Stimulated activated naive CD4-positive, alpha-beta T cell (primary cell): ENCODE data around the gene SLC26A9.

Source experiments
- DNase-seq, 6 experiments: peaks; one replicate each; lab custom pipeline; 2025; lab: John Stamatoyannopoulos, UW

The SLC26A9 gene

DNA sequence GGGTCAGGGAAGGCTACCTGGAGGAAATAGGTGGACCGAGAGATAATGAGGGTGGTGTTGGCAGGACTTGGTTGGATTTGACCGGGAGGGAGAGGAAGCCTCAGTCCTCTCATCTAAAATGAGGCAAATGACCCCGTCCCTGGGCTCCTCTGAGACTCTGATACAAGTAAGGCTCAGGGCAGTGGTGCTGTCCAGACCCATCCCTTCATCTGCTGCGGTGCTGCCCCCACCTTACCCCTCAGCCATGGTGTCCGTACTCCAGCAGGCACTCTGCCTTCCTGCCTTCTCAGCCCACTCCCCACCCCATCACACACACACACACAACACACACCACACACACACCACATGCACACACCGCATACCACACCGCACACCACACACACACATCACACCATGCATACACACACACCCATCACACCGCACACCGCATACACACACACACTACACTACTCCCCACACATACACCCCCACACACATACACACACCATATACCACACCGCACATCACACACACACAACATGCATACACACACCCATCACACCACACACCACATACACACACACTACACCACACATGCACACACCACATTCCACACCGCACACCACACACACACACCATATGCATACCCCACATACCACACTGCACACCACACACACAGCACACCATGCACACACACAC lies 29.4 kb upstream of the SLC26A9 start:
- no peak for DNase-seq

- DNase-seq: no peak
These were observed 28.8 kb upstream of the SLC26A9 start for GRCh38 chr1:205972081-205972480.

- DNase-seq: no peak
These were observed 27.8 kb upstream of the SLC26A9 start for GRCh38 chr1:205971082-205971481.

- no peak for DNase-seq
These were observed 27.2 kb upstream of the SLC26A9 start for GRCh38 chr1:205970486-205970885.

DNA sequence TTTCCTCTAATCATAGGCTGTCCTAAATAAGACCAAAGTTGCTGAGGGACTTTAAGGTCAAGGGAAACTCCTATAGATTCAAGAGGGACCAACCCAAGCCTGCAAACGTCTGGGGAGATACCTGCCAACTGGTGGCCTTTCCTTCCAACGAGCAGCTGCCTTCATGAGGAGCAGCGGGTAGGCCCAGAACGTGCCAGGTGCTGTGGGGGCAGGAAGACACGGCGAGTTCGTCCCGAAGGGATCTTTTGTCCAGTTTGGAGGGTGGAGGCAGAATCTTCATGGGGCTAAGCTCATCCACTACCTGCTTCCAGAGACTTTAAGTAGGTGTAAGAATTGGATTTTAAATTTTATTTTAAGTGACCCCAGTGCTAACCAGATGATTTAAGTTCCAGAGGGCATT lies 26.0 kb upstream of the SLC26A9 start:
- DNase-seq: no peak

DNA sequence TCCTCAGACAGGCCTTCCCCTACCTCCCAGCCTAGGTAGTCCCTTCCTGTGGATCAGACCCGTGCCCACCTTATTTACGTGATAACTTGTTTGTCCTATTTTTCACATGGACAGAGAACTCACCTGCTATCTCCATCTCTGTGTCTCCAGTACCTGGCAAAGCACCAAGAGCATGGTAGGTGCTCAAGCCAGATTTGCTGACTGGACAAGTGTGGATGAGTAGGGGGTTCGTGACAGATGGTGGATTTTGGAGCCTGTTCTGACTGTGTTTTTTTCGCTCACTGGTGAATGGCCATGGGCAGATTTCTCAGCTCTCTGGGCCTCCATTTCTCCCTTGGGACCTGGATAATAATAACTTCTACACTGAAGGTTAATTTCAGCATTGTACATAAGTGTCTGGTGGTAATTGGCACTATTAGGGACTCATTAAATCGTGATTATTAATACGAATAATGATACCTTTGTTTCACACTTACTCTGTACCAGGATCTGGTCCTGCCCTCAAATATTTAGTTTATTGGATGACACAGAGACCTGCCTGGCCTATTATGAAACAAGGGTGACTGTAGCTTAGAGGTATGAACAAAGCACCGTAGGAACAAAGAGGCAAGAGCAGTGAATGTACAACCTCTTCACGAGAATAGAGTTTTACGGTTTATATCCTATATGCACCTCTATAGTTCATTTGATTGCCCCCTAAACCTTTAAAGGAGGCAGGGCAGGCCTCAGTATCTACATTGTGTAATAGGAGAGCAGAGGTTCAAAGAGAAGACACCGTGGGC lies 24.5 kb upstream of the SLC26A9 start:
- DNase-seq: no peak

- DNase-seq: no peak
These were observed 22.0 kb upstream of the SLC26A9 start for GRCh38 chr1:205965036-205965884.

GRCh38 chr1:205963352-205964155 lies 20.3 kb upstream of the SLC26A9 start:
- DNase-seq: no peak

- no peak for DNase-seq
These were observed 19.6 kb upstream of the SLC26A9 start for GRCh38 chr1:205962821-205963221.

DNA sequence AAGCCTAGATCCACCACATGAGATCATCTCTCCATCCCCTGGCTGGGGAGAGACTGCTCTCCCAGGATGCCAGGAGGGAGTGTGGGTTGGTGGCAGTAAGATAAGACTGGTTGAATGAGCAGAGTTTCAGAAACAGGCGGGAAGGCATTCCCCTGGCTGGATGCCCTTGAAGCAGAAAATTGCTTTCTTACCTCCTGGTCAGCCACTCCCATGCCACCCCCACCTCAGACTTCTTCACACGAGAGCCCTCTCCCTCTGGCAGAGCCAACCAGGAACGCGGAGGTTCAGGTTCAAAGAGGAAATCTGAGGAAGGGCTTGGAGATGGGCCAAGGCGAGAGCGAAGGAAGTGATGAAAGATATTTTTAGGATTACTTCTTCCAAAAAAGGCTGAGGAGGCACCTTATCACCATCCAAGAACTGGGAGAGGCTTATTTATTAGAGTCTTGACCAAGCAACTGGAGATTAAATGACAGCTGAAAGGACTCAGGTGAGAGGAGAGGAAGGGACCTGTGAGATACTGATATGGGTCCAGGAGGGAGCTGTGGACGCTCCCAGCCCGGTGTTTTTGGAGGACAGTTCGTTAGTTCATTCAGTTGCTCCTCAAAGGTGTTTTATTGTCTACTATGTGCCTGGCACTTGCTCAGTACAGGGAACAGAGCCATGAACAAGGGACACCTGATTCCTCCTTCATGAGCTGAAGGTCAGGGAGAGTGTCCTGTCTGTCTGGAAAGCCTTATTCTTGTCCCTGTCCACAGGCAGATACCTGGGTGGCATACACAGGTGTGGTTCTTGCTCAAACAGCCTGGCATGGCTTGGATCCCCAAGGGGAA lies 18.9 kb upstream of the SLC26A9 start:
- DNase-seq: no peak

DNA sequence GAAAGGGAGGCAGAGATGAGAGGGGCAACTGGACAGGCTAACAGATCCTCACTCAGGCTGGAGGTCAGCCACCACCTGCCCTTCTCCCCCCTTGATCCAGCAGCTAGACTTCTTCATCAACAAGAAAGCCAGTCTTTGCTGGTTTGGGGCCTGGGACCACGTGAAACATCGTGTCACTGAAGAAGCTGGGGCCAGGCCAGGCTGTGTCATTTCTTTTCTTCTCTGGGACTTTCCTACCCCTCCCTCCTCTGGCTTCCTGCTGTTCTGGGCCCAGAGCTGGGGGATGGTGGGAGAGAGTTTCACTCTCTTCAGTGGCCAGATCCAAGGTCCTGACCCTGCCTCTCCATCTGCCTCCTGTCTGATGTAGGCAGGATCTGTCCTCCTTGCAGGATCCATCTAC lies 18.1 kb upstream of the SLC26A9 start:
- DNase-seq: no peak

DNA sequence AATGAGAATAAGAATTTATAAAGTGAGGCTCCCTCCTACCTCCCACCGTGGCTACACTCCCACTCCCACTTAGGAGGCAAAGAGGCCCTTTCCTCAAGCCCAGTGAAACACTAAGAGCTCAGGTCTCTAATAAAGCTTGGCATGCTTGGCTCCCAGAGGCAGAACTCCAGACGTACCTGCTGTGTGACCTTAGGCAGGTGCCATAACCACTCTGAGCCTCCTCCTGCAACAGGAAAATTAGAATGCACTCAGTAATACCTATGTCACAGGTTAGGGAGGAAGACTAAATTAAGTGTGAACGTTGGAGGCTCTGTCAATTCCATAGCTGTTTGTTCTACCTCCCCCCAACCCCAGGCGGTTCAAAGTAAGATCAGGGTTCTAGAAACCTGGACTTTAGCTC lies 16.5 kb upstream of the SLC26A9 start:
- DNase-seq: no peak

GRCh38 chr1:205955499-205955898 lies 12.2 kb upstream of the SLC26A9 start:
- DNase-seq: no peak

DNA sequence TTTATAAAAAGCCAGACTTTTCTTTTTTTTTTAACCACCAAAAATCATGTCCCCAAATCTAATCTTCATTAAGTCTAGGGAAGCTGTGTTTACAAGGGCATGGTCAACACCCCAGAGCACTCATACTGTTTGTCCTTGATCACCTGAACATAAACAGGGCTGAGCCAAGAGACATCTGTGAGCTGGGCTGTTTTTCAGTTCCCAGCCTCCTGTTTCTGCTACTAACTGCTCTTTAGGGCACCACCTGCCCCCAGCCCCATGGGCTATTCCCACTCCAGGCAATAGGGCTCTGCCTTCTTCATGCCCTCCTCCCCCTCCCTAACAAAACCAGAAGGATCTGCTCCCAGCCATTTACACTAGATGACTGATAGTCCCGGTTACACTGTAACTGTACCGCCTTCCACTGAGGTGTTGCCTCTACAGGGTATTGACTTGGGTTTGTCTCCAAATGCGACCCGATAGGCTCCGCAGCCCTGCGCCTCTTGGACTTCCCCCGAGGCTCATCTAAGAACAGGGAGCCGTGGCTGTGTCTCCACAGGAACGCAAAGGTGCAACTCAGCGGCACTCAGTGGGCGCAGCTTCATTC lies 11.7 kb upstream of the SLC26A9 start:
- no peak for DNase-seq

- DNase-seq: no peak
These were observed 8.5 kb upstream of the SLC26A9 start for GRCh38 chr1:205951746-205952145.

GRCh38 chr1:205950826-205951549 lies 7.7 kb upstream of the SLC26A9 start:
- no peak for DNase-seq

GRCh38 chr1:205950280-205950679 lies 7.0 kb upstream of the SLC26A9 start:
- no peak for DNase-seq

DNA sequence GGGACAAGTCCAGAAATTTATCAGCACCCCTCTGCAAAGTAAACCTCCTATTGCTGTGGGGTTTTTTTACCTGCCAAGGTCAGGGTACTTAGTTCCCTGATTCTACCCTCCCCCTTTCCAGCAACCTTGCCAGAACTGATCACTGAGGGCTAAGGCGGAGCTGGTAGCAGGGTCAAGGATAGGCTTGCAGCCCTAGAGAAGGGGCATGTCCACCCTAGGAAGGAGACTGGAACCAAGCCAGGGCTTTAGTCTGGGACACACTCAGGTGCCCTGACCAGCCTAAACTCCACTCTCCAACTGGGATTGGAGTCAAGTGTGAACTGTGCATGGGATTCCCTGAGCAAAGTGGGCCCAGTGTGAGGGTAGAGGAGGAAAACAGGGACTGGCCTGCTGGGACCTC lies 6.5 kb upstream of the SLC26A9 start:
- no peak for DNase-seq

DNA sequence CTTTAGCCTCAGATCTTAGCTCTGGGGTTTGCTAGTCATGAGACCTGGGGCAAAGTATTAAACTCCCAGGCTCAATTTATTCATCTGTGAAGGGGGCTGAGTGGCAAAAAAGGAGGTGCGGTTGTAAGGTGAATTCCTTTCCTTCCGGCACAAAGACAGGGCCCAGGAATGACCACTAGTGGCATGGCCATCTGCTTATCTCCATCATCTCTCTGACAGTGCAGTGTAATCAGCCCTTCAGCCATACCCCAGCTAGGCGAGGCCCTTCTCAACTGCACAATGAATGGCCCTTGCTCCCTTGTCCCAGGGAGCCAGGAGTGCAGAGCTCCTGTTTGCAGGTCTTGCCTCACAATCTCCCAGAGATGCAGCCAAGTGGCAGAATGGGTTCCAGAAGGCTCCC lies 5.6 kb upstream of the SLC26A9 start:
- no peak for DNase-seq

- no peak for DNase-seq
These were observed 4.8 kb upstream of the SLC26A9 start for GRCh38 chr1:205948039-205948438.
